B cell (primary cell): ENCODE results near the gene TNRC6B. TPM values are rescaled to one million over a fixed set of nuclear protein-coding genes. Genes with fewer than 3 reads are reported as not detected.

Experiments used
- ATAC-seq: fragments of 200-7000 bp; cut with Tn5 transposase; one replicate; pipeline ENCODE4 v1.10.0; 2021; ENCODE audit warnings: low read depth, mild to moderate bottlenecking, moderate number of reproducible peaks, moderate library complexity
- CTCF ChIA-PET: fragments of 350-600 bp; sonication (Branson Sonifier 250); formaldehyde crosslinking; loops from one replicate; lab custom pipeline; 2021; ENCODE audit warnings: antibody characterized with exemption, inconsistent platforms; lab: Charles Lee
- POLR2A ChIA-PET: fragments of 350-600 bp; sonication (Branson Sonifier 250); formaldehyde crosslinking; loops from one replicate; lab custom pipeline; 2021; ENCODE audit warnings: antibody characterized with exemption; lab: Charles Lee
- DNase-seq: peaks from one replicate; pipeline ENCODE4 v3.0.0; 2013
- H2AFZ ChIP-seq: 2 replicates; pipeline ENCODE4 v1.6.1; 2012; ENCODE audit warnings: mild to moderate bottlenecking, low read depth, low read length; ENCODE audit not compliant: insufficient read depth, poor library complexity, severe bottlenecking
- H3K27ac ChIP-seq, 2 donors: 1 replicate in 1 of 2; 2 replicates in 1 of 2; pipeline ENCODE4 v1.5.1; 2012 to 2013; ENCODE audit warnings: low read length in 2 of 2, mild to moderate bottlenecking in 2 of 2, moderate library complexity in 1 of 2
- H3K27me3 ChIP-seq, 4 experiments: fragments of 200-600 bp in 1 of 4; sonication (generic) in 1 of 4; replicated peaks in 1 of 4; 1 replicate in 2 of 4; 2 replicates in 2 of 4; pipeline versions ENCODE4 v1.6.1 to v1.7.0; 2013 to 2016; ENCODE audit warnings: low read length in 3 of 4, mild to moderate bottlenecking in 2 of 4, mixed read lengths in 1 of 4, moderate library complexity in 1 of 4; ENCODE audit not compliant: insufficient read depth in 4 of 4, control insufficient read depth in 3 of 4; ENCODE audit errors: control extremely low read depth in 1 of 4
- H3K36me3 ChIP-seq, 2 experiments: replicated peaks in 1 of 2; 1 replicate in 1 of 2; 2 replicates in 1 of 2; pipeline versions ENCODE4 v1.6.1 to v1.7.1; 2013; ENCODE audit warnings: low read length in 1 of 2; ENCODE audit not compliant: insufficient read depth in 2 of 2, control insufficient read depth in 1 of 2; ENCODE audit errors: control extremely low read depth in 1 of 2, extremely low read depth in 1 of 2
- H3K4me1 ChIP-seq, 2 donors: fragments of 200-600 bp in 1 of 2; sonication (generic) in 1 of 2; 1 replicate in 1 of 2; 2 replicates in 1 of 2; pipeline versions ENCODE4 v1.5.1 to v1.6.1; 2013 to 2017; ENCODE audit warnings: low read length in 2 of 2; ENCODE audit not compliant: control insufficient read depth in 2 of 2, insufficient read depth in 2 of 2
- H3K4me2 ChIP-seq: replicated peaks from 2 replicates; pipeline ENCODE3; 2012; ENCODE audit warnings: mild to moderate bottlenecking, low read depth, low read length; ENCODE audit not compliant: poor library complexity, severe bottlenecking
- H3K4me3 ChIP-seq, 5 experiments: fragments of 200-600 bp in 1 of 5; sonication (generic) in 1 of 5; 1 replicate in 3 of 5; 2 replicates in 2 of 5; pipeline versions ENCODE4 v1.5.1 to v1.7.0; 2011 to 2016; ENCODE audit warnings: low read length in 4 of 5, mild to moderate bottlenecking in 4 of 5, low read depth in 2 of 5, control low read depth in 1 of 5, moderate library complexity in 1 of 5; ENCODE audit not compliant: insufficient read depth in 1 of 5; ENCODE audit errors: control extremely low read depth in 1 of 5, extremely low read depth in 1 of 5
- H3K79me2 ChIP-seq: fragments of 200-600 bp; sonication (generic); one replicate; pipeline ENCODE4 v1.6.0; 2016; ENCODE audit warnings: low read length; ENCODE audit not compliant: control insufficient read depth, insufficient read depth
- H3K9ac ChIP-seq: fragments of 200-600 bp; sonication (generic); 2 replicates; pipeline ENCODE4 v1.6.1; 2017; ENCODE audit warnings: mild to moderate bottlenecking, low read length, moderate library complexity
- H3K9me3 ChIP-seq, 3 donors: one replicate each; pipeline versions ENCODE4 v1.6.1 to v1.7.1; 2013; ENCODE audit warnings: low read length in 2 of 3; ENCODE audit not compliant: control insufficient read depth in 2 of 3, insufficient read depth in 1 of 3; ENCODE audit errors: control extremely low read depth in 1 of 3
- H4K20me1 ChIP-seq: 2 replicates; pipeline ENCODE4 v1.6.0; 2012; ENCODE audit warnings: mild to moderate bottlenecking, low read length; ENCODE audit not compliant: insufficient read depth, control insufficient read depth, poor library complexity, severe bottlenecking
- H3K27ac Mint-ChIP-seq: one replicate; pipeline ENCODE4 v1.8.0; 2021; ENCODE audit warnings: mixed read lengths
- H3K27me3 Mint-ChIP-seq: one replicate; pipeline ENCODE4 v1.8.0; 2021; ENCODE audit warnings: mixed read lengths
- H3K4me1 Mint-ChIP-seq: one replicate; pipeline ENCODE4 v1.8.0; 2021; ENCODE audit warnings: mixed read lengths
- H3K4me3 Mint-ChIP-seq: one replicate; pipeline ENCODE4 v1.8.0; 2021; ENCODE audit warnings: mixed read lengths
- H3K9me3 Mint-ChIP-seq: one replicate; pipeline ENCODE4 v1.8.0; 2022; ENCODE audit warnings: mixed read lengths; ENCODE audit not compliant: insufficient read depth
- CTCF ChIP-seq: fragments of 200-600 bp; IDR thresholded peaks from one replicate; pipeline ENCODE4 v1.8.0; 2022; ENCODE audit warnings: antibody characterized with exemption, mild to moderate bottlenecking
- EZH2 ChIP-seq: IDR thresholded peaks from 2 replicates; pipeline ENCODE4 v1.6.1; 2012; ENCODE audit warnings: borderline replicate concordance, low read depth, mild to moderate bottlenecking, moderate library complexity, low read length; ENCODE audit not compliant: insufficient read depth, poor library complexity, severe bottlenecking
- WGBS: methylation state at CpG from one replicate; pipeline ENCODE4 v1.1.5; 2013; ENCODE audit warnings: missing lambda C conversion rate; ENCODE audit not compliant: insufficient coverage; 5-methylcytosine and 5-hydroxymethylcytosine counted together
- intact Hi-C: fragments of 100-400 bp; cut with micrococcal nuclease; formaldehyde crosslinking; loops from one replicate; pipeline ENCODE4 v1.10.0; 2022
- polyA plus RNA-seq: library from polyadenylated mRNA; depleted of rRNA; stranded (reverse); fragments of >200 nt; gene quantifications from 2 replicates; pipeline ENCODE4 v1.2.3, GENCODE V29; 2012
- total RNA-seq, 2 donors: library from RNA; stranded (reverse); fragments of 120-200 nt in 1 of 2; gene quantifications; 1 replicate in 1 of 2; 2 replicates in 1 of 2; pipeline versions ENCODE4 v1.2.3 to v1.2.4, GENCODE V29; 2013 to 2022

Gene TNRC6B
- total and polyA plus RNA-seq, 2 donors (not counting 1 experiment from before 2014, with no cell fraction given): 28.8 to 210 TPM

GRCh38 chr22:40323681-40324171 is 146.0 kb downstream of the TNRC6B start:
- H3K27me3 Mint-ChIP-seq: no peaks in the 10 kb centered on the region
- intact Hi-C loops: no loop called here
- no peak overlapping the region for H3K4me3 ChIP-seq
- DNase-seq (no peak), ATAC-seq (no peak)
- no peak overlapping the region for H3K27ac ChIP-seq
- H3K36me3 ChIP-seq: peaks cover 4 to 73% of the 10 kb centered on the region in 2 experiments
- H3K4me2 ChIP-seq: no peak overlapping the region
- H3K4me1 ChIP-seq: no peaks in the 10 kb centered on the region
- no peak overlapping the region for H3K4me3 Mint-ChIP-seq
- no peaks in the 10 kb centered on the region for H3K79me2 ChIP-seq
- no peak overlapping the region for H3K9ac ChIP-seq
- H3K27ac Mint-ChIP-seq: no peak overlapping the region
- TF ChIP-seq EZH2 (no peak), CTCF (no peak)
- H3K4me1 Mint-ChIP-seq: peaks cover 8% of the 10 kb centered on the region
- H3K27me3 ChIP-seq: no peaks in the 10 kb centered on the region
- no peaks in the 10 kb centered on the region for H4K20me1 ChIP-seq
- ChIA-PET CTCF (no interaction called here), POLR2A (no interaction called here)
- 94% methylated on average over 4 of the region's 8 CpGs for WGBS
- no peaks in the 10 kb centered on the region for H3K9me3 ChIP-seq
- no peaks in the 10 kb centered on the region for H3K9me3 Mint-ChIP-seq
- H2AFZ ChIP-seq: no peak overlapping the region

- no peaks in the 10 kb centered on the region for H3K9me3 Mint-ChIP-seq
- intact Hi-C loops: no loop called here
- no peak for DNase-seq
- H3K4me3 ChIP-seq: no peak overlapping the region
- H3K4me2 ChIP-seq: no peak overlapping the region
- no peaks in the 10 kb centered on the region for H4K20me1 ChIP-seq
- H3K27me3 Mint-ChIP-seq: no peaks in the 10 kb centered on the region
- TF ChIP-seq EZH2 (no peak), CTCF (no peak)
- no peaks in the 10 kb centered on the region for H3K79me2 ChIP-seq
- no peaks in the 10 kb centered on the region for H3K27me3 ChIP-seq
- H3K27ac Mint-ChIP-seq: peak overlapping the region; percentile 15
- peaks cover 8% of the 10 kb centered on the region for H3K4me1 Mint-ChIP-seq
- no peak for ATAC-seq
- H3K4me3 Mint-ChIP-seq: no peak overlapping the region
- H3K4me1 ChIP-seq: no peaks in the 10 kb centered on the region
- no peaks in the 10 kb centered on the region for H3K9me3 ChIP-seq
- POLR2A ChIA-PET: interaction anchor here (1.2 kb wide), 1 partner anchor 111 kb away, joined by 4 read pairs; no protein-coding TSS in a partner anchor
- no peak overlapping the region for H3K27ac ChIP-seq
- H2AFZ ChIP-seq: no peak overlapping the region
- WGBS: 93% methylated on average over 6 of the region's 19 CpGs
- CTCF ChIA-PET: no interaction called here
- H3K36me3 ChIP-seq: peaks cover 4 to 71% of the 10 kb centered on the region in 2 experiments
- H3K9ac ChIP-seq: no peak overlapping the region
These were observed 147.0 kb downstream of the TNRC6B start for GRCh38 chr22:40324468-40325305.
